ENCODE results near the gene SHC4. TPM values are rescaled to one million over a fixed set of nuclear protein-coding genes. Genes with fewer than 3 reads are reported as not detected.

The SHC4 gene
- polyA plus RNA-seq, 1 donor (not counting 4 experiments of a cell fraction or from before 2014, with no cell fraction given) = 0.94 TPM

DNA sequence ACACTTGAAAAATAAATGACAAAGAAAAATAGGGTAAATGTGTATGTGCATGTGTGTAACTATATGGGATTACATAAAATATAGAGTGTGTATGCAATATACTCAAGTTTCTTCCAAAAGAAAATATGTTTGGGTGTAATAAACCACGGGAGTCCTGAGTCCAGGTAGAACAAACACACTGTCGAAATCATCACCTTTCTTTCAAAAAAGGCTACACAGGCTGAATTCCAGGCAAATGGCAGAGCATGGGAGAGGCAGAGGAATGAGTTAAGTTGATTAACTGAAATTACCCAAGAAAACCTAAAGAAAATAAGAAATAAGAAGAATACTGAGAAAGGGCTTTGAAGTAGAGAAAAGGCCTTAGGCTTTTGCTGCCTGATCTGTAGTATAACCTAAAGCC is 179.0 kb downstream of the SHC4 start:
- dilution Hi-C loops (cut with MboI; ENCODE audit: extremely low pct_ligation_motif_present, low sequenced_read_pairs) = no loop called here
- no peak overlapping the region for H3K27ac ChIP-seq (ENCODE audit: control insufficient read depth, insufficient read depth, low read length)
- H3K9me1 ChIP-seq (ENCODE audit: control insufficient read depth, extremely low read depth, insufficient read depth, low read length) = no peaks in the 10 kb centered on the region
- H4K20me1 ChIP-seq (ENCODE audit: control insufficient read depth, extremely low read depth, insufficient read depth, low read length) = no peaks in the 10 kb centered on the region
- H3K79me2 ChIP-seq (ENCODE audit: control insufficient read depth, insufficient read depth, low read length) = no peaks in the 10 kb centered on the region
- TF ChIP-seq EZH2 (IDR thresholded peaks at IDR 0.05; ENCODE audit: low read length) (no peak), CTCF (optimal IDR thresholded peaks at IDR 0.05 in 1 of 3, IDR thresholded peaks at IDR 0.05 in 1 of 3, conservative IDR thresholded peaks at IDR 0.05 in 1 of 3; ENCODE audit: extremely low read depth in 1 of 3, insufficient read depth in 2 of 3, low read length in 3 of 3) (no peak)
- H3K9ac ChIP-seq (ENCODE audit: control insufficient read depth, extremely low read depth, insufficient read depth, low read length) = no peak overlapping the region
- H3K36me3 ChIP-seq (ENCODE audit: control insufficient read depth in 2 of 2, extremely low read depth in 1 of 2, insufficient read depth in 2 of 2, low read length in 2 of 2) = peaks cover 0 to 8% of the 10 kb centered on the region in 2 experiments
- H3K4me1 ChIP-seq (ENCODE audit: control insufficient read depth, extremely low read depth, insufficient read depth, low read length) = no peaks in the 10 kb centered on the region
- FAIRE-seq = no peak
- no peak for DNase-seq (ENCODE audit: low read depth, low spot score)
- H3K27me3 ChIP-seq (ENCODE audit: control insufficient read depth, extremely low read depth, insufficient read depth, low read length) = no peaks in the 10 kb centered on the region
- no peak overlapping the region for H3K4me3 ChIP-seq (ENCODE audit: control insufficient read depth in 2 of 3, extremely low read depth in 1 of 3, insufficient read depth in 2 of 3, low read depth in 1 of 3, low read length in 3 of 3)
- no peak overlapping the region for H2AFZ ChIP-seq (ENCODE audit: control insufficient read depth, low read length)
- H3K4me2 ChIP-seq (ENCODE audit: control insufficient read depth, extremely low read depth, insufficient read depth, low read depth, low read length) = no peak overlapping the region
- no peaks in the 10 kb centered on the region for H3K9me3 ChIP-seq (ENCODE audit: control insufficient read depth, low read depth, low read length)

DNA sequence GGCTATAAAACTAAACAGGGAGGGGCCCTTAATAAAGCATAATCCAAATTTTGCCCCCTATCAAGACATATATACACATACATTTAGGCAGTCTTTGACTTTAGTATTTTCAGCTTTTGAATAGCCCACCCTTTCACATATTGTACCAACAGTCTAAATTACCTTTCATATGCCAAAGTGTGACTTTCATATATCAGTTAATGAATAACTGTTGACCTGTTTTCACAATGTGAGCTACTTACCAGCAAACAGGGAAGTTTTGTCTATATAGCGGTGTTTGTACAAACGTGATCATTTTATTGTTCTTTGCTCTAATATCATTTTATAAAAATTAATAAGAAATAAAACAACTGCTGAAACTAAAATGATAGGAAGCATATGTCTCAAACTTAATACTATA is 180.8 kb downstream of the SHC4 start:
- DNase-seq (ENCODE audit: low read depth, low spot score) (no peak), FAIRE-seq (no peak)
- no peak overlapping the region for H3K4me3 ChIP-seq (ENCODE audit: control insufficient read depth in 2 of 3, extremely low read depth in 1 of 3, insufficient read depth in 2 of 3, low read depth in 1 of 3, low read length in 3 of 3)
- TF ChIP-seq CTCF (optimal IDR thresholded peaks at IDR 0.05 in 1 of 3, IDR thresholded peaks at IDR 0.05 in 1 of 3, conservative IDR thresholded peaks at IDR 0.05 in 1 of 3; ENCODE audit: extremely low read depth in 1 of 3, insufficient read depth in 2 of 3, low read length in 3 of 3) (no peak), EZH2 (IDR thresholded peaks at IDR 0.05; ENCODE audit: low read length) (no peak)
- dilution Hi-C loops (cut with MboI; ENCODE audit: extremely low pct_ligation_motif_present, low sequenced_read_pairs) = no loop called here
- H3K9me3 ChIP-seq (ENCODE audit: control insufficient read depth, low read depth, low read length) = no peaks in the 10 kb centered on the region
- no peaks in the 10 kb centered on the region for H3K27me3 ChIP-seq (ENCODE audit: control insufficient read depth, extremely low read depth, insufficient read depth, low read length)
- H3K79me2 ChIP-seq (ENCODE audit: control insufficient read depth, insufficient read depth, low read length) = no peaks in the 10 kb centered on the region
- no peak overlapping the region for H3K27ac ChIP-seq (ENCODE audit: control insufficient read depth, insufficient read depth, low read length)
- no peak overlapping the region for H3K9ac ChIP-seq (ENCODE audit: control insufficient read depth, extremely low read depth, insufficient read depth, low read length)
- H4K20me1 ChIP-seq (ENCODE audit: control insufficient read depth, extremely low read depth, insufficient read depth, low read length) = no peaks in the 10 kb centered on the region
- H2AFZ ChIP-seq (ENCODE audit: control insufficient read depth, low read length) = no peak overlapping the region
- H3K9me1 ChIP-seq (ENCODE audit: control insufficient read depth, extremely low read depth, insufficient read depth, low read length) = no peaks in the 10 kb centered on the region
- H3K4me2 ChIP-seq (ENCODE audit: control insufficient read depth, extremely low read depth, insufficient read depth, low read depth, low read length) = no peak overlapping the region
- peaks cover 0 to 8% of the 10 kb centered on the region in 2 experiments for H3K36me3 ChIP-seq (ENCODE audit: control insufficient read depth in 2 of 2, extremely low read depth in 1 of 2, insufficient read depth in 2 of 2, low read length in 2 of 2)
- no peaks in the 10 kb centered on the region for H3K4me1 ChIP-seq (ENCODE audit: control insufficient read depth, extremely low read depth, insufficient read depth, low read length)
